GM21528 (cell line): ENCODE results near the gene BMP2.

Source experiments
- ATAC-seq: cut with Tn5 transposase; IDR thresholded peaks from one replicate; pipeline ENCODE4 v1.9.1; 2021; ENCODE audit warnings: mild to moderate bottlenecking, moderate library complexity; ENCODE audit not compliant: unreplicated experiment, low FRiP score

BMP2 gene

DNA sequence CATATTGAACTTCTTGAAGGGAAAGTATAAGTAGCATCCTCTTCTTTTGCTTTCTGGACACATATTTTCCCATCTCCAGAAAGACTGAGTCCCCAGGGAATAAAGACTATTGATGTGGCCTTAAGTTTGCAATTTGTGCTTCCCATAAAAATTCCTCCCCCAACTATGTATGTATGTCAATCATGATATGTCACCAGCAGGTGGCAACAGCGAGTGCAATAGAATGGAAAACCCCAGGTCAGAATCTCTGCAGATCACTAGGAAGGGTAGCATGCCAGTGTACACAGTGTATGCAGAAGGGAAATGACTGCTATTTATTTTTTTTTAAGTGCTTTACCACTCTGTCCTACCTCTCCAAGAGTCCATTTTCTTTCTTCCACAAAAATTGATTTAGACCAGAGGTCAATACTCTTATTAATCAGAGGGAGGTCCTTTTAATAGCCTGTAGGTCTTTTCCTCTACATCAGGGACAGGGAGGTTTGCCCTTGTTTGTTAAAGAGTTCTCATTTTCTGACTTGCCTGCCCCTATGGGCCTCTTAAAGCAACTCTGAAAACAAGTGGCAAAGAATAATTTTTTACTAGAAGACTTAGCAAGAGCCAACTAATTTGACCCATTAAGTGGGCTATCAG, 61.4 kb downstream of the BMP2 start:
- ATAC-seq: peak; percentile 85

DNA sequence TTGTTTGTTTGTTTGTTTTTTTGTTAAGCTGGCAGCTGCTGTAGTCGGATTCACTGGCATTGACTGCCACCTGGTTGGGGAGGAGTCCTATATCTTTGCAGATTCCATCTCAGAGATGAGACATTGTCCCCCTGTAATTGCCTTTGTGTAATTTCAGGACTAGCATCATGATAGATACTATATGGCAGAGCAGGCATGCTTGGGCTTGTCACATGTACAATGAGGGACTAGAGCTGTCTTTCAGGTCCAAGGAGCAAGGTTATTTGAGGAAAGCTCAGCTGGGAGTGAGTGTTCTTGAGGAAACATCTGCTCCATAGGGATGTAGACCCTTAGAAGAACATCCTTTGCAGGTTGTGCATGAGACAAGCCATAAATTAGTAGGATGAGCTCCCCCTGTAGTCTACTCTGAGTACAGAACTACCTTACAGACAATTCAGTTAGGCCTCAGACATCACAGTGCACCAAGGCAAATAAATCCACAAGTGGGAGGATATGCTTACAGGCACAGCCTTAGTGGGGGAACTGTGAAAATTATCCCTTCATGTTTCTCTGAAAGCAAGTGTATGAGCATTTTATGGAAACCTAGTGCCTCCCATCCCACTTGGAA, 62.1 kb downstream of the BMP2 start:
- no peak for ATAC-seq
